Measurements from ENCODE around the gene SCAPER.

DNA sequence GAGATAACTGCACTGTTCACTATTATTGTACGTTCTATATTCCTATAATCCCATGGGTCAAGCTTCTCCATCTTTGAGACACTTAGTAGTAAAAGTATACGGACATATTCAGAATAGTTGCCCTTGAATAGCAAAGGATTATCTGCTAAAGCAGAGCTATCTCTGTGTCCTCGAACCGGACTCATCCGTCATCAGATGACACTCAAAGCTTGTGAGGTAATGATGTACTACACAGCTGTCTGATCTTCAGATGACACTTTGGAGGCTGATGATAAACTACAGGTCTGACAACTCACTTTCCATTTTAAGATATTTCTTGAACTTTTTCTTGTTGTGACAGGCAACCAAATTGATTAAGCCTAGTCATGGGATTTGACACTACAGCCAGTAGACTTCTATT is 240.2 kb downstream of the SCAPER start:
- TF ChIP-seq, protein P1, sequence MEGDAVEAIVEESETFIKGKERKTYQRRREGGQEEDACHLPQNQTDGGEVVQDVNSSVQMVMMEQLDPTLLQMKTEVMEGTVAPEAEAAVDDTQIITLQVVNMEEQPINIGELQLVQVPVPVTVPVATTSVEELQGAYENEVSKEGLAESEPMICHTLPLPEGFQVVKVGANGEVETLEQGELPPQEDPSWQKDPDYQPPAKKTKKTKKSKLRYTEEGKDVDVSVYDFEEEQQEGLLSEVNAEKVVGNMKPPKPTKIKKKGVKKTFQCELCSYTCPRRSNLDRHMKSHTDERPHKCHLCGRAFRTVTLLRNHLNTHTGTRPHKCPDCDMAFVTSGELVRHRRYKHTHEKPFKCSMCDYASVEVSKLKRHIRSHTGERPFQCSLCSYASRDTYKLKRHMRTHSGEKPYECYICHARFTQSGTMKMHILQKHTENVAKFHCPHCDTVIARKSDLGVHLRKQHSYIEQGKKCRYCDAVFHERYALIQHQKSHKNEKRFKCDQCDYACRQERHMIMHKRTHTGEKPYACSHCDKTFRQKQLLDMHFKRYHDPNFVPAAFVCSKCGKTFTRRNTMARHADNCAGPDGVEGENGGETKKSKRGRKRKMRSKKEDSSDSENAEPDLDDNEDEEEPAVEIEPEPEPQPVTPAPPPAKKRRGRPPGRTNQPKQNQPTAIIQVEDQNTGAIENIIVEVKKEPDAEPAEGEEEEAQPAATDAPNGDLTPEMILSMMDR (IDR thresholded peaks at IDR 0.05), result no peak
- TF ChIP-seq POLR2AphosphoS5 (IDR thresholded peaks at IDR 0.05; ENCODE audit: low read depth, low read length) (no peak), REST (IDR thresholded peaks at IDR 0.05; ENCODE audit: insufficient read depth in 1 of 2, low read depth in 2 of 2, low read length in 1 of 2) (no peak), SIN3A (IDR thresholded peaks at IDR 0.05; ENCODE audit: borderline replicate concordance, insufficient read depth, low read depth, low read length) (no peak)
